IMR-90 (cell line): ENCODE data around the gene TMEM117.

ENCODE experiments used
- RCOR1 ChIP-seq: IDR thresholded peaks from 2 replicates; pipeline ENCODE4 v1.6.1; 2012; ENCODE audit warnings: mild to moderate bottlenecking, low read length, improper control_type of control experiment; ENCODE audit not compliant: insufficient replicate concordance
- TF ChIP-seq, protein P1 (sequence below): conservative IDR thresholded peaks from 2 replicates; pipeline ENCODE4 v1.5.1; 2012; ENCODE audit warnings: mild to moderate bottlenecking, low read depth, low read length, improper control_type of control experiment

DNA sequence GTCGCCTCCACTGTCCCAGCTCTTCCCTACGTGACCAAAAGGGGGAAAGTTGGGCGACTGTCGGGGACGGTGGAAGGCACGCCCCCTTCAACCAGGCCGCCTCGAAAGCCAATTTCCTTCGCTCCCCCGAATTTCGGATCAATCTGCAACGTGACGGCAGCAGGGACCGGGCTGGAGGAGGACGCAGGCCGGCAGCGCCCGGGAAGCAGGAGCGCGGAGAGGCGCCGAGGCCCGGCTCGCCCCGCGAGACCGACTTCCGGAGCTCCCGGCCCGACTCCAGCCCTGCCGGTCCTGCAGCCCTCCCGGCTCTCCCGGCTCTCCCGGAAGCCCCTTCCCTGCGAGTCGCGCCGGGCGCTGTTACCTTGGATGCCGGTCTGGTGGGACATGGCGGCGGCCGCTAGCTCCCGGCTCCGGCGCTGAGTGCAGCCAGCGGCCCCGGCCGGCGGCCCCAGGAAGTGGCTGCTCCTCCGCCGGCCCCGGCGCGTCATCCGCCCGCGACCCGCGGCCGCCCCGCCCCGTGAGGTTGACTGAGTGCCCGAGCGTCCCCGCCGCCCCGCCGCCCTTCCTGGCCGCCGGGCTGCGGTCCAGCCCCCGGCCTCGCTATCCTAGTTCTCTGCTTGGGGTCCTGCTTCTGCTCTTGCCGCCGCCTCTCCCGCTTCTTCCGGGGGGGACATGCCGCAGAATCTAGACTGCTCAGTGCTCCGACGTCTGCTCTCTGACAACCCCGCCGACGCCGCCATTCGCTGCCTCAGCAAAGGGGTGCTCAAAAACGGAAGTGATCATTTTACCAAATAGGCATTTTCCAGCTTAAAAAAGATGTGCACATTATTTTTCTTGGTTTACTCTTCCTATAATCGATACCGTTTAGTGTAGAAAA is 29.8 kb upstream of the TMEM117 start, which contains the start of gene TWF1:
- TF ChIP-seq, protein P1, sequence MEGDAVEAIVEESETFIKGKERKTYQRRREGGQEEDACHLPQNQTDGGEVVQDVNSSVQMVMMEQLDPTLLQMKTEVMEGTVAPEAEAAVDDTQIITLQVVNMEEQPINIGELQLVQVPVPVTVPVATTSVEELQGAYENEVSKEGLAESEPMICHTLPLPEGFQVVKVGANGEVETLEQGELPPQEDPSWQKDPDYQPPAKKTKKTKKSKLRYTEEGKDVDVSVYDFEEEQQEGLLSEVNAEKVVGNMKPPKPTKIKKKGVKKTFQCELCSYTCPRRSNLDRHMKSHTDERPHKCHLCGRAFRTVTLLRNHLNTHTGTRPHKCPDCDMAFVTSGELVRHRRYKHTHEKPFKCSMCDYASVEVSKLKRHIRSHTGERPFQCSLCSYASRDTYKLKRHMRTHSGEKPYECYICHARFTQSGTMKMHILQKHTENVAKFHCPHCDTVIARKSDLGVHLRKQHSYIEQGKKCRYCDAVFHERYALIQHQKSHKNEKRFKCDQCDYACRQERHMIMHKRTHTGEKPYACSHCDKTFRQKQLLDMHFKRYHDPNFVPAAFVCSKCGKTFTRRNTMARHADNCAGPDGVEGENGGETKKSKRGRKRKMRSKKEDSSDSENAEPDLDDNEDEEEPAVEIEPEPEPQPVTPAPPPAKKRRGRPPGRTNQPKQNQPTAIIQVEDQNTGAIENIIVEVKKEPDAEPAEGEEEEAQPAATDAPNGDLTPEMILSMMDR: peak; percentile 30
- no peak for TF ChIP-seq RCOR1
